ENCODE results near the gene AVEN.

DNA sequence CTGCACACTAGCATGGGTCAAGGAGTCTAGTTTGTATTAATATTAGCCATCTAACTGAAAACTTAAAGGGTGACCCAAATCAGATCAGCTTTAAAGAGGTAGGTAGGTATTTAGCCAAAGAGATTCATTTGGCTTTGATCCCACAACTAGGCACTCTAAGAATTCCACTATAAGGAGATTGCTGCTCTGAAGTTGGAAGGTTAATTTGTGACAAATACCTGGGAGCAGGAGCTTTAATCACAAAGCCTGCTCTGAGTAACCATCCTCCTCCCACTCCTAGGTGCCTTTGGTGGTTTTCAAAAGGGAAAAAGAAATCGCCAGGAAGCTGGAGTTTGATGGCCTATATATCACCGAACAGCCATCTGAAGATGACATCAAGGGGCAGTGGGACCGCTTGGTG is 191.0 kb downstream of the AVEN start:
- TF ChIP-seq, protein P1, sequence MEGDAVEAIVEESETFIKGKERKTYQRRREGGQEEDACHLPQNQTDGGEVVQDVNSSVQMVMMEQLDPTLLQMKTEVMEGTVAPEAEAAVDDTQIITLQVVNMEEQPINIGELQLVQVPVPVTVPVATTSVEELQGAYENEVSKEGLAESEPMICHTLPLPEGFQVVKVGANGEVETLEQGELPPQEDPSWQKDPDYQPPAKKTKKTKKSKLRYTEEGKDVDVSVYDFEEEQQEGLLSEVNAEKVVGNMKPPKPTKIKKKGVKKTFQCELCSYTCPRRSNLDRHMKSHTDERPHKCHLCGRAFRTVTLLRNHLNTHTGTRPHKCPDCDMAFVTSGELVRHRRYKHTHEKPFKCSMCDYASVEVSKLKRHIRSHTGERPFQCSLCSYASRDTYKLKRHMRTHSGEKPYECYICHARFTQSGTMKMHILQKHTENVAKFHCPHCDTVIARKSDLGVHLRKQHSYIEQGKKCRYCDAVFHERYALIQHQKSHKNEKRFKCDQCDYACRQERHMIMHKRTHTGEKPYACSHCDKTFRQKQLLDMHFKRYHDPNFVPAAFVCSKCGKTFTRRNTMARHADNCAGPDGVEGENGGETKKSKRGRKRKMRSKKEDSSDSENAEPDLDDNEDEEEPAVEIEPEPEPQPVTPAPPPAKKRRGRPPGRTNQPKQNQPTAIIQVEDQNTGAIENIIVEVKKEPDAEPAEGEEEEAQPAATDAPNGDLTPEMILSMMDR (IDR thresholded peaks at IDR 0.05), result no peak
- TF ChIP-seq POLR2A (IDR thresholded peaks at IDR 0.05), result no peak
- no peak for TF ChIP-seq POLR2AphosphoS5 (IDR thresholded peaks at IDR 0.05)

All from breast epithelium (tissue), 3 donors.